Esophagus muscularis mucosa (tissue), 4 donors: ENCODE data around the gene PLCXD3. TPM values are rescaled to one million over a fixed set of nuclear protein-coding genes. Genes with fewer than 3 reads are reported as not detected.

ENCODE experiments used
- DNase-seq: peaks from one replicate; pipeline ENCODE4 v3.0.0-alpha.2; 2017; ENCODE audit errors: extremely low spot score
- H3K27ac ChIP-seq, 4 donors: fragments of 200-600 bp; sonication (generic); replicated peaks in 1 of 4; 1 replicate in 3 of 4; 2 replicates in 1 of 4; pipeline ENCODE4 v1.5.1; 2016 to 2019; ENCODE audit warnings: mild to moderate bottlenecking in 1 of 4
- H3K27me3 ChIP-seq, 4 donors: fragments of 200-600 bp; sonication (generic); one replicate each; pipeline versions ENCODE4 v1.5.1 to v1.6.0; 2016 to 2019
- H3K36me3 ChIP-seq, 4 donors: fragments of 200-600 bp; sonication (generic); one replicate each; pipeline ENCODE4 v1.5.1; 2016 to 2019
- H3K4me1 ChIP-seq, 4 donors: fragments of 200-600 bp; sonication (generic); one replicate each; pipeline ENCODE4 v1.5.1; 2016 to 2019
- H3K4me3 ChIP-seq, 4 donors: fragments of 200-600 bp; sonication (generic); 1 replicate in 2 of 4; 2 replicates in 2 of 4; pipeline ENCODE4 v1.5.1; 2016 to 2019; ENCODE audit warnings: mild to moderate bottlenecking in 4 of 4, moderate library complexity in 1 of 4
- H3K9me3 ChIP-seq, 4 donors: fragments of 200-600 bp; sonication (generic); 1 replicate in 3 of 4; 2 replicates in 1 of 4; pipeline ENCODE4 v1.5.1; 2016 to 2019
- CTCF ChIP-seq, 3 experiments: fragments of 200-600 bp in 2 of 3; fragments of 450-650 bp in 1 of 3; sonication (generic) in 2 of 3; IDR thresholded peaks; one replicate each; pipeline ENCODE4 v1.5.1; 2017 to 2019; ENCODE audit warnings: antibody characterized with exemption in 3 of 3, mild to moderate bottlenecking in 2 of 3, moderate library complexity in 1 of 3
- EP300 ChIP-seq: sonication (generic); formaldehyde crosslinking; IDR thresholded peaks from one replicate; pipeline ENCODE4 v1.6.1; 2017; ENCODE audit warnings: antibody characterized with exemption
- POLR2A ChIP-seq: fragments of 450-650 bp; IDR thresholded peaks from one replicate; pipeline ENCODE4 v1.6.1; 2017; ENCODE audit warnings: antibody characterized with exemption, moderate library complexity, mild to moderate bottlenecking, low read depth
- POLR2AphosphoS5 ChIP-seq, 2 donors: sonication (generic); formaldehyde crosslinking; IDR thresholded peaks; one replicate each; pipeline ENCODE4 v1.6.1; 2017; ENCODE audit warnings: antibody characterized with exemption in 2 of 2
- WGBS: methylation state at CpG from one replicate; pipeline ENCODE4 v1.1.5; 2018; 5-methylcytosine and 5-hydroxymethylcytosine counted together
- intact Hi-C: fragments of 100-400 bp; cut with DNase I; formaldehyde crosslinking; loops from one replicate; pipeline ENCODE4 v1.15.1; 2023
- total RNA-seq, 4 donors: library from RNA; depleted of rRNA; stranded (reverse); fragments of >200 nt; gene quantifications; one replicate each; pipeline versions ENCODE4 v1.1.0 to v1.2.1, GENCODE V29; 2016

The PLCXD3 gene
- total RNA-seq, 4 donors from 2014 or later: 1.1 to 3.0 (median 2.0) TPM

GRCh38 chr5:41509399-41510175 lies 814 bp downstream of the PLCXD3 start:
- intact Hi-C loops: no loop called here
- Histone ChIP-seq H3K4me1 (peaks cover 8 to 19% (median 15%) of the 10 kb centered on the region in 4 donors), H3K27me3 (peaks cover 0 to 37% (median 0%) of the 10 kb centered on the region in 4 donors), H3K36me3 (no peaks in the 10 kb centered on the region), H3K27ac (no peak overlapping the region), H3K4me3 (peak overlapping the region; percentile 45 to 60 (median 48)), H3K9me3 (no peaks in the 10 kb centered on the region)
- no peak for DNase-seq
- WGBS: 54% methylated on average over 26 of the region's 35 CpGs
- TF ChIP-seq CTCF (IDR thresholded peaks at IDR 0.05) (no peak), POLR2A (no peak), POLR2AphosphoS5 (IDR thresholded peaks at IDR 0.05) (no peak), EP300 (no peak)

GRCh38 chr5:41508696-41509398 lies 1.6 kb downstream of the PLCXD3 start:
- Histone ChIP-seq H3K4me3 (peak overlapping the region in 2 of 4 donors; percentile 45 to 60), H3K4me1 (peaks cover 8 to 19% (median 15%) of the 10 kb centered on the region in 4 donors), H3K9me3 (no peaks in the 10 kb centered on the region), H3K27ac (no peak overlapping the region), H3K27me3 (peaks cover 0 to 37% (median 0%) of the 10 kb centered on the region in 4 donors), H3K36me3 (no peaks in the 10 kb centered on the region)
- no peak for DNase-seq
- TF ChIP-seq EP300 (no peak), POLR2AphosphoS5 (IDR thresholded peaks at IDR 0.05) (no peak), POLR2A (no peak)
- intact Hi-C loops: no loop called here
- 30% methylated on average over 5 of the region's 5 CpGs for WGBS

- Histone ChIP-seq H3K4me3 (no peak overlapping the region), H3K36me3 (no peaks in the 10 kb centered on the region), H3K9me3 (no peaks in the 10 kb centered on the region), H3K4me1 (peaks cover 8 to 19% (median 15%) of the 10 kb centered on the region in 4 donors), H3K27ac (no peak overlapping the region), H3K27me3 (peaks cover 0 to 37% (median 0%) of the 10 kb centered on the region in 4 donors)
- intact Hi-C loops: no loop called here
- DNase-seq: no peak
- no peak for TF ChIP-seq POLR2A
- no peak for TF ChIP-seq POLR2AphosphoS5 (IDR thresholded peaks at IDR 0.05)
- TF ChIP-seq CTCF (IDR thresholded peaks at IDR 0.05): no peak
- TF ChIP-seq EP300: no peak
Observed at GRCh38 chr5:41508186-41508585, 2.2 kb downstream of the PLCXD3 start.

GRCh38 chr5:41507501-41507900 lies 2.9 kb downstream of the PLCXD3 start:
- no peaks in the 10 kb centered on the region for H3K9me3 ChIP-seq
- intact Hi-C loops: no loop called here
- no peaks in the 10 kb centered on the region for H3K36me3 ChIP-seq
- H3K27me3 ChIP-seq: peaks cover 0 to 37% (median 0%) of the 10 kb centered on the region in 4 donors
- peaks cover 8 to 19% (median 15%) of the 10 kb centered on the region in 4 donors for H3K4me1 ChIP-seq
- no peak overlapping the region for H3K27ac ChIP-seq
- H3K4me3 ChIP-seq: no peak overlapping the region
- 95% methylated on average over 3 of the region's 3 CpGs for WGBS
- DNase-seq: no peak
- TF ChIP-seq EP300 (no peak), CTCF (IDR thresholded peaks at IDR 0.05) (no peak), POLR2A (no peak), POLR2AphosphoS5 (IDR thresholded peaks at IDR 0.05) (no peak)

GRCh38 chr5:41503860-41504259 lies 6.5 kb downstream of the PLCXD3 start:
- Histone ChIP-seq H3K4me1 (no peaks in the 10 kb centered on the region), H3K9me3 (no peaks in the 10 kb centered on the region), H3K27ac (no peak overlapping the region), H3K27me3 (peaks cover 0 to 4% (median 0%) of the 10 kb centered on the region in 4 donors), H3K36me3 (no peaks in the 10 kb centered on the region), H3K4me3 (no peak overlapping the region)
- intact Hi-C loops: no loop called here
- TF ChIP-seq POLR2A: no peak
- TF ChIP-seq EP300: no peak
- TF ChIP-seq POLR2AphosphoS5 (IDR thresholded peaks at IDR 0.05): no peak
- TF ChIP-seq CTCF (IDR thresholded peaks at IDR 0.05): no peak
- no peak for DNase-seq
